ENCODE results near the gene ACTG1. TPM values are rescaled to one million over a fixed set of nuclear protein-coding genes. Genes with fewer than 3 reads are reported as not detected.
"Not testable (repeated sequence)": the region's sequence is repeated elsewhere in the genome, so short reads cannot be mapped to it uniquely, and the experiment has no call there.

The ACTG1 gene
- total RNA-seq, 3 donors from 2014 or later: 2,222 to 2,764 (median 2,750) TPM

GRCh38 chr17:81534157-81535006, 21.8 kb upstream of the ACTG1 start:
- no peak overlapping the region for H3K4me3 ChIP-seq
- intact Hi-C loops (cut with DNase I; ENCODE audit: low total_unique reads): no loop called here
- DNase-seq (ENCODE audit: low spot score in 2 of 2): no peak
- TF ChIP-seq POLR2A (IDR thresholded peaks at IDR 0.05): no peak
- TF ChIP-seq, protein P1, sequence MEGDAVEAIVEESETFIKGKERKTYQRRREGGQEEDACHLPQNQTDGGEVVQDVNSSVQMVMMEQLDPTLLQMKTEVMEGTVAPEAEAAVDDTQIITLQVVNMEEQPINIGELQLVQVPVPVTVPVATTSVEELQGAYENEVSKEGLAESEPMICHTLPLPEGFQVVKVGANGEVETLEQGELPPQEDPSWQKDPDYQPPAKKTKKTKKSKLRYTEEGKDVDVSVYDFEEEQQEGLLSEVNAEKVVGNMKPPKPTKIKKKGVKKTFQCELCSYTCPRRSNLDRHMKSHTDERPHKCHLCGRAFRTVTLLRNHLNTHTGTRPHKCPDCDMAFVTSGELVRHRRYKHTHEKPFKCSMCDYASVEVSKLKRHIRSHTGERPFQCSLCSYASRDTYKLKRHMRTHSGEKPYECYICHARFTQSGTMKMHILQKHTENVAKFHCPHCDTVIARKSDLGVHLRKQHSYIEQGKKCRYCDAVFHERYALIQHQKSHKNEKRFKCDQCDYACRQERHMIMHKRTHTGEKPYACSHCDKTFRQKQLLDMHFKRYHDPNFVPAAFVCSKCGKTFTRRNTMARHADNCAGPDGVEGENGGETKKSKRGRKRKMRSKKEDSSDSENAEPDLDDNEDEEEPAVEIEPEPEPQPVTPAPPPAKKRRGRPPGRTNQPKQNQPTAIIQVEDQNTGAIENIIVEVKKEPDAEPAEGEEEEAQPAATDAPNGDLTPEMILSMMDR (IDR thresholded peaks at IDR 0.05): no peak
- no peak for TF ChIP-seq POLR2AphosphoS5 (IDR thresholded peaks at IDR 0.05)
- H3K36me3 ChIP-seq: no peaks in the 10 kb centered on the region
- peaks cover 0 to 11% of the 10 kb centered on the region in 2 donors for H3K27me3 ChIP-seq
- no peak overlapping the region for H3K27ac ChIP-seq
- H3K4me1 ChIP-seq: no peaks in the 10 kb centered on the region
- no peaks in the 10 kb centered on the region for H3K9me3 ChIP-seq

GRCh38 chr17:81533339-81534141, 20.9 kb upstream of the ACTG1 start:
- DNase-seq (ENCODE audit: low spot score in 2 of 2): no peak
- H3K4me3 ChIP-seq: no peak overlapping the region
- no peaks in the 10 kb centered on the region for H3K9me3 ChIP-seq
- no peaks in the 10 kb centered on the region for H3K36me3 ChIP-seq
- peaks cover 0 to 11% of the 10 kb centered on the region in 2 donors for H3K27me3 ChIP-seq
- intact Hi-C loops (cut with DNase I; ENCODE audit: low total_unique reads): no loop called here
- H3K27ac ChIP-seq: no peak overlapping the region
- TF ChIP-seq POLR2AphosphoS5 (IDR thresholded peaks at IDR 0.05): no peak
- no peaks in the 10 kb centered on the region for H3K4me1 ChIP-seq

DNA sequence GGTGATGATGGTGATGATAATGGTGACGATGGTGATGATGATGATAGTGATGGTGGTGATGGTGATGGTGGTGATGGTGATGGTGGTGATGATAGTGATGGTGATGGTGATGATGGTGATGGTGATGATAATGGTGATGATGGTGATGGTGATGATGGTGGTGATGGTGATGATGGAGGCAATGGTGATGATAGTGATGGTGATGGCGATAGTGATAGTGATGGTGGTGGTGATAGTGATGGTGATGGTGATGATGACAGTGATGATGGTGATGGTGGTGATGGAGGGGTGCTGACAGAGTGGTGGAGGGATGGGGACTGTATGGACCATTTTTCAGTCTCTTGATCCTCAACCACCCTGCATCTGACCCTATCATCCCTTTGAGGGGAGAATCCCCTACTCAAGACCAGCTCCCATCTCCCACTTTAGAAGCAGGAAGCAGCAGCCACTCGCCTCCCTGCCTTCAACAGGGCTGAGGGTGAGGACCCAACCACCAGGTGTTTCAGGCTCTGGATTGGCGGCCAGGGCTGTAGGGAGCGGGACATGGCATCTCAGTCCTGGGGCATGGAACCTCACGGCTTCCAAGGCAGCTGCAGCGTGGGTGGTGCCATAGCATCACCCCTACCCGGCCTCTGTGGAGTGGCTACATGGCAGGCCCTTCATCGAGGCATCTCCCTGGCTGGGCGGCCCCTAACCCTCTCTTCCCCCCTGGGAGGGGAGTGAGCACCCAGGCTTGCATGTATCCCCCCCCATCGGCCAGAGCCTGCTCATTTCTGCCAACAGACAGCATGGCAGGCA, 20.1 kb upstream of the ACTG1 start:
- intact Hi-C loops (cut with DNase I; ENCODE audit: low total_unique reads): no loop called here
- TF ChIP-seq, protein P1 (IDR thresholded peaks at IDR 0.05): no peak
- TF ChIP-seq POLR2A (IDR thresholded peaks at IDR 0.05): no peak
- no peak for TF ChIP-seq POLR2AphosphoS5 (IDR thresholded peaks at IDR 0.05)
- Histone ChIP-seq H3K9me3 (no peaks in the 10 kb centered on the region), H3K36me3 (no peaks in the 10 kb centered on the region), H3K27me3 (peaks cover 0 to 16% of the 10 kb centered on the region in 2 donors), H3K4me1 (no peaks in the 10 kb centered on the region), H3K27ac (no peak overlapping the region), H3K4me3 (no peak overlapping the region)
- no peak for DNase-seq (ENCODE audit: low spot score in 2 of 2)

GRCh38 chr17:81531998-81532404, 19.4 kb upstream of the ACTG1 start:
- H3K9me3 ChIP-seq: not testable (repeated sequence)

GRCh38 chr17:81531013-81531412, 18.4 kb upstream of the ACTG1 start:
- DNase-seq (ENCODE audit: low spot score in 2 of 2); H3K4me3 ChIP-seq; H3K27me3 ChIP-seq; intact Hi-C loops (cut with DNase I; ENCODE audit: low total_unique reads); H3K36me3 ChIP-seq; H3K9me3 ChIP-seq; H3K4me1 ChIP-seq; H3K27ac ChIP-seq: not testable (repeated sequence)

More at GRCh38 chr17:81531998-81532404, 19.4 kb upstream of the ACTG1 start:
- H3K4me1 ChIP-seq; H3K4me3 ChIP-seq; intact Hi-C loops (cut with DNase I; ENCODE audit: low total_unique reads); DNase-seq (ENCODE audit: low spot score in 2 of 2); H3K36me3 ChIP-seq; H3K27ac ChIP-seq: not testable (repeated sequence)
- peaks cover 0 to 16% of the 10 kb centered on the region in 2 donors for H3K27me3 ChIP-seq

DNA sequence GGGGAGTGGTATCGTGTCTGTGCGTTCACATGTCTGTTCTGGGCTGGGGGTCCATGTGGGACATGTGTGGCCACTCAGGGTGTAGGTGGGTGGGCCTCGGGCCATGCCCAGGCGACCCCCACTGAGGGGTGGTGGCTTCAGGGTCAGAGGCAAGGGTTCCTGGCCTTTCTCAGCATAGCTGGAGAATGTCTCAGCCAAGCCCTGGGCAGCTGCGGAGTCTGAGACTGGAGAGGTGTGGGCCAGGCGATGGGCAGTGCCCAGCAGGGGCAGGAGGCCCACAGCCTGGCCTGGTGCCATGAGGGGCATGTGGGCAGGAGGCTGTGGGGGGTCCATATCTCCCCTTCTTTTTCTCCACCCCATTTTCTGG, 16.8 kb upstream of the ACTG1 start:
- no peaks in the 10 kb centered on the region for H3K9me3 ChIP-seq
- peaks cover 0 to 5% of the 10 kb centered on the region in 2 donors for H3K27me3 ChIP-seq
- no peak overlapping the region for H3K27ac ChIP-seq
- DNase-seq (ENCODE audit: low spot score in 2 of 2): no peak
- H3K36me3 ChIP-seq: no peaks in the 10 kb centered on the region
- no peaks in the 10 kb centered on the region for H3K4me1 ChIP-seq
- intact Hi-C loops (cut with DNase I; ENCODE audit: low total_unique reads): no loop called here
- no peak for TF ChIP-seq POLR2A (IDR thresholded peaks at IDR 0.05)
- TF ChIP-seq POLR2AphosphoS5 (IDR thresholded peaks at IDR 0.05): no peak
- TF ChIP-seq, protein P1 (IDR thresholded peaks at IDR 0.05): no peak
- no peak overlapping the region for H3K4me3 ChIP-seq
